ENCODE results near the gene NSMF.
"Not testable (repeated sequence)": the region's sequence is repeated elsewhere in the genome, so short reads cannot be mapped to it uniquely, and the experiment has no call there.

Gene NSMF

DNA sequence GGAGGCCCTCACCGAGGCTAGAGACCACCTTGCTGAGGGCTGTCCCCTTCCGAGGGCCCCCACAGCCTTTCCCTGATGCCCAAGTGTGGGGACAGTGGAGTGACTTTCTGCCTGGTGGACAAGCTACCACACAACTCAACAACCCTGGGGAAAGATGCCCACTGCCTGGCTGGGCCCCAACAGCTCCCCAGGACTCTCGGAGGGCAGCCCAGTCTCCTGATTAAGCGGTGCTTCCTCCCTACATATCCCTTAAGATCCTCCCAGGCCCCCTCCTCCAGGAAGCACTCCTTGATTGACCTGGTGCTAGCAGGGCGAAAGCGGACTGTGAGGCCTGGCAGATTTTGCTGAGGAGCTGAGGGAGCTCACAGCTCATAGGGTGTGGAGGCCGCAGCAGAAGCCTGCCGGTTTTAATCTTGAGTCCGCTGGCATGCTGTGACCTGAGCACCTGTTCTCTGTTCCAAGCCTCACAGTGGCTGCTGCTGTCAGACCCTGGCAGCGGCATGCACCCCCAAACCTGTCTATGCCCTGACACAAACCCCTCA lies 2.2 kb downstream of the NSMF start:
- no peak for DNase-seq

DNA sequence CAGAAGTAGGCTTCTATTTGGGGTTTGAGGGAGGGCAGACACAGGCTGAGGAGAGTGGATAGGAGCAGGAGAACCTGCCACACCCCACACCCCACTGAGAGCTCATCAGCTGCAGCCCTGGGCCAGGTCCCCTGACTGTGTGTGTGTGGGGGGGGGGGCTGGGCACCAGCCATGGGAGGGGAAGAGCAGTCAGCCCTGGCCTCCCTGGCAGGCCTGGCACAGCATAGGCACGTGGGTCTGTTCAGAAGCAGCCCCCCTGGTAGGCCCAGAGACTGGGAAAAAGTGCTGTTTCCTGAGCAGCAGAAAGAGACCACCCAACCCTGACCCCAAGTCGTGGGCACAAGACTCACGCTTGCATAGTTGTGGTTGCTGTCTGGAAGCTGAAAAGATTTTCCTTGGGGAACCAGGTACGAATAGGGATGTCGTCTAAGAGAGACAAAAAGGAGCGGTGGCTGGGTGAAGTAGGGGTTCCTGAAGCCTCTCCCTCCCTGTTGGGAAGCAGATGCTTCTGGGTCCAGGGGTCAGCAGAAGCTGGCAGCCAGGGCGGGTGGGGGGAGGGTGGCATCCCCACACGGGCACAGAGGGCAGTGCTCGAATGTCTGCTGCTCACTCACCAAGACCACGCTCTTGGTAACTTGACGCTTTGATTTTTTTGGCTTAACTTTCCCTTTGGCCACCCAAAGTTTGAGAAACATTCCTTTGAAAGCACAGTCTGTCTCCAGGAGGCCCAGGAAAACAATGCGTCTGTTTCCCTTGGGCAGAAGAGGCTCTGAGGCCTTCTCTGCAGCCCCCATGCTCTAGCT lies 2.9 kb downstream of the NSMF start:
- no peak for DNase-seq

DNA sequence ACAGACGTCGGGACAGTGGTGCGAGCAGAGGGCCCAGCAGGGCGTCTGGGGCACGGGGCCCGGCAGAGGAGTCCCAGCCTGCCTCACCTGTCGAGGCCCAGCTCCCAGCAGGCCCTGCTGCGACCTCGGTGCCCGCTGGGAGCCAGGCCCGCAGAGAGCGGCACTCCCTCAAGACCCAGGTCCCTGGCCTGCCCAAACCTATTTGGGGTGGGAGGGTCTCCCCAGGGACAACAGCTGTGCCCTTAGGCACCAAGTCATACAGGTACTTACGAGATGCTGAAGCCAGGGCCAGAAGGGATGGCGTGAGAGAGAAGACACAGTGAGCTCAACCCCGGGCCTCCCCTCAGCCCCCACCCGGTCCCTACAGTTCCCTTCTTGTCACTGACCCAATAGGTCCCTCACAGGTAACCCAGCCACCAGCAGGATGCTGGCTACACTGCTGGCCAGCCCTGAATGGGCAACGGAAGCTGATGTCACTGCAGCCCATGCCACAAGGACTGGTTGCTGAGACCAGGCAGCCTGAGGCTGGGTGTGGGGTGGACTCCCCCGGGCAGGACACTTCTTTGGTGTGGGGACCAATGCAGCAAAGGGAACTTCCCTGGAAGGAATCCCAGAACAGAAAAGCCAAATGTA lies 3.7 kb downstream of the NSMF start:
- no peak for DNase-seq

DNA sequence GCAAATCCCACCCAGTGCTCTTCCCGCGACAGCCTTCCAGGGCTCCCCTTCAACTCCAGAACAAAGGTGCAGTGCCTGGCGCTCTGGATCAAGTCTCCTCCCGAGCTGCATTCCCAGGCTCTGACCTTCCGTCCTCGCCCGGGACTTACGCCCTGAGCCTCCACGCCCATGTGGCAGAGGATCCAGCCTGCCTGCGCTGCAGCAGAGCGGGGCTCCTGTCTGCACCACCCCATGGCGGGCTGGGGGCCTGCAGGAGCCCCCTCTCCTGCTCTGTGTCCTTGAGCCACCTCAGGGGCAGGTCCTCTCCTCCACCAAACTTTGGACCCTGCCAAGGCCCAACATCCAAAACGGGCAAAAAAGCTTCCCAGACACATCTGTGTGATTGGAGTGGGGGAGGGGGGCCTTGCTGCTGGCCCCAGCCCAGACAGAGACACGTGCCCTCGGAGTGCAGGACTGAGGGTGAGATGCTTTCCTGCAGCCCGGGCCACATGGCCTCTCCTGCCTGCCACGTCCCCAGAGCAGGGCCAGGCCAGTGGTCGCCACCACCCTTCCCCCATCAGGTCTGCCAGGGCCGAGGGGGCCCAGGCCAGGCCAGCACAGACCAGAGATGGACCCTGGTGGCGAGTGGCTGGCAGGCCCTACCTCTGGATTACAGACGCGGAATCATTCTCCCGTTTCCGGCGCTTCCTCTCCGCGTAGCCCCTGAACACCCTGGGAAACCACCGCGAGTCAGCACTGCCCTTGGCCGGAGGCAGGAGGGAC lies 4.4 kb downstream of the NSMF start:
- no peak for DNase-seq

DNA sequence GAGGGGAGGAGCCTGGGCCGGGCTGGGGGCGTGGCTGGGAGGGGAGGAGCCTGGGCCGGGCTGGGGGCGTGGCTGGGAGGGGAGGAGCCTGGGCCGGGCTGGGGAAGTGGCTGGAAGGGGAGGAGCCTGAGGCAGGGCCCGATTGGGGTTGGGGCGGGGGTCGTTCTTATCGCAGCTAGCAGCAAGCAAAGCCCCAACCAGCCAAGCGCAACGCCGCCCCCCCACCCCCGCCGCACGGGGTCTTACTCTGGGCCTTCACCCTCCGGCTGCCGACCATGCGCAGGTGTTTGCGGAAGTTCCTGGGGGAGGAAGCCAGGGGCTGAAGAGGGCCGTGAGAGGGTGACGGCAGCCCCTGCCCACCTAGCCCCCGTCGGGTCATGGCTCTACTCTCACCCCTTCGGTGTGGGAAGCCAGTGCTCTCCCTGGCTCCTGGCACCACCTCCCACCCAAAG lies 5.0 kb downstream of the NSMF start:
- no peak for DNase-seq

DNA sequence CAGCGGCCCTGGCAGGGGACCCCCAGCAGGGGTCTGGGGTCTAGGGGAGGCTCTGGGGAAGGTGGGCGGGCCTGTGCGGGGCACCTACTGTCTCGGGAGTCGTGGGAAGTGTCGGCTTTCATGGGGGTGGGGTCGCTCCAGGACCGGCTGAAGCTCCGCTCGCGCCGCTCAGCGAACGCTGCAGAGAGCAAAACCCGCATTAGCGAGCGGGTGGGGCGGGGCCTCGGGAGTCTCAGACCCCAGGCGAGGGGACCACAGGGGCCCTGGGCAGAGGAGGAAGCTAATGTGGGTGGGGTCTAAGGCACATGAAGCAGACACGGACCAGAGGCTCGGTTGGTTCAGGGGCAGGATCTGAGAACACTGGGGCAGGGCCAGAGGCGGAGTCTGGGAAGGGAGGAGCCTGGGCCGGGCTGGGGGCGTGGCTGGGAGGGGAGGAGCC lies 5.5 kb downstream of the NSMF start:
- DNase-seq = no peak

DNA sequence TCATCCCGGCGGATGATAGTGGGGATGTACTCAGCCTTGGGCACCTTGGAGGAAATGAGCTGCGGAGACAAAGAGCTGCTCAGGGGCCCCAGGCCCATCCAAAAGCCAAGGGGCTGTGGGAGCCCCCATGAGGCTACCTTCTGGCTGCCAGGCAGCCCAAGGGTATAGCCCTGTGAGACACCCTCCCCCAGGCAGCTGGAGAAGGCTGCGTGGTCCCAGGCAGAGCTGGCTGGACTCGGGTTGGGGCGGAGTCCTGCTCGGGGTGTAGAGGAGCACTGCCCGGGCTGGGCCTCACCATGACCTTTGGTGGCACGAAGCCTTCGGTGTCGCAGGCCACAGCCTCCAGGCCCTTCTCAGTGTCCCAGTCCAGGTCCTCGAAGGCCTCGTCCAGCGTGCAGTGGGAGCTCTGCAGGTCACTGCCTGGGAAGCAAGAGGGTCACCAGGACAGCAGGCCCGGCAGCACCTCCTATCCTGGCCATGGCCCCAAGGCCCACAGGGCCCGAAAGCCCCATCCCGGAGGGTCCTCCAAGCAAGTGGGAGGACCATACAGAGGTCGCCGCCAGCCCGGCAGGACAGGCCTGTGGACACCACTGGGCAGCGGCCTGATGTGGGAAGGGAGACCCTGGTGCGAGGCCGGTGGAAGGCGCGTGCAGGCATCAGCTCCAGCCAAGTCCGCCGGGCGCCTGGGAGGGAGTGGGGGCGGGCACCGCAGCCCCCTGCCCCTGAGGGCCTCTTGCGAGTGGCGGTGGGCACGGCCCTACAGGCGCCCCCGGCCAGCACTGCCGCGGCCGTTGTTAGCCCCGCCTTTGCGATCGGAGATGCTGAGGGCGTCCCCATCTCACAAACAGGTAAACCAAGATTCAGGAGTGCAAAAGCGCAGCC lies 6.1 kb downstream of the NSMF start:
- DNase-seq = no peak

DNA sequence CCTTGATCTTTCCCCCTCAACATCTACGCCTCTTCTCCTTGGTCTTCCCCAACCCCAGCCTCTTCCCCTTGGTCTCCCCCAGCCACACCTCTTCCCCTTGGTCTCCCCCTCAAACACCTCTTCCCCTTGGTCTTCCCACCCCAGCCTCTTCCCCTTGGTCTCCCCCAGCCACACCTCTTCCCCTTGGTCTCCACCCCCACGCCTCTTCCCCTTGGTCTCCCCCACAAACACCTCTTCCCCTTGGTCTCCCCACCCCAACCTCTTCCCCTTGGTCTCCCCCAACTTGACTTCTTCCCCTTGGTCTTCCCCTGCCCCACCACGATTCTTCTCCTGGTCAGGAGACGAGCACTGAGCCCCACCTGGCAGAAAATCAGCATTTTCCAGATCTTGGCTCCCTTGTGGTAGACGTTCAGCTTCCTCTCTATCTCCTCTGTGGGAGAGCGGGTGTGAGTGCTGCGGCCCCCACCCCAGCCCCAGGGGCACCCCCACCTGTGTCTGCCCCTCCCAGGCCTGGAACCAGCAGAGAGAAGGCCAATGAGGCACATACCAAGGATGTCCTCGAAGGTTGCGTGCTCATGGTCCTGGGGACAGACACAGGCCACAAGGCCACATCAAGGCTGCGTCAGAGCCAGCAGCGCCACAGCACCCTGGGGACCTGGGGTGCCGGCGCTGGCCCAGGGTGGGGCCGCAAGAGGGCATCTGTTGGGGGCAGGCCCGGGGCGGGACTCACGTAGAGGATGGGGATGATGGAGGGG lies 7.0 kb downstream of the NSMF start:
- DNase-seq = no peak

DNA sequence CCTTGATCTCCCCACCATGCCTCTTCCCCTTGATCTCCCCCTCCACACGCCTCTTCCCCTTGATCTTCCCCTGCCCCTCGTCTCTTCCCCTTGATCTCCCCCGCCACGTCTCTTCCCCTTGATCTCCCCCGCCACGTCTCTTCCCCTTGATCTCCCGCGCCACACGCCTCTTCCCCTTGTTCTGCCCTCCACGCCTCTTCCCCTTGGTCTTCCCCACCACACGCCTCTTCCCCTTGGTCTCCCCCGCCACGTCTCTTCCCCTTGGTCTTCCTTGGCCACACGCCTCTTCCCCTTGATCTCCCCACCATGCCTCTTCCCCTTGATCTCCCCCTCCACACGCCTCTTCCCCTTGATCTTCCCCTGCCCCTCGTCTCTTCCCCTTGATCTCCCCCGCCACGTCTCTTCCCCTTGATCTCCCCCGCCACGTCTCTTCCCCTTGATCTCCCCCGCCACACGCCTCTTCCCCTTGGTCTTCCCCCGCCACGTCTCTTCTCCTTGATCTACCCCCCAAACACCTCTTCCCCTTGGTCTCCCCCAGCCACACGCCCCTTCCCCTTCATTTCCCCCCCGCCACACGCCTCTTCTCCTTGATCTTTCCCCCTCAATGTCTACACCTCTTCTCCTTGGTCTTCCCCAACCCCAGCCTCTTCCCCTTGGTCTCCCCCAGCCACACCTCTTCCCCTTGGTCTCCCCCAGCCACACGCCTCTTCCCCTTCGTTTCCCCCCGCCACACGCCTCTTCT lies 7.7 kb downstream of the NSMF start:
- not testable (repeated sequence) for DNase-seq

DNA sequence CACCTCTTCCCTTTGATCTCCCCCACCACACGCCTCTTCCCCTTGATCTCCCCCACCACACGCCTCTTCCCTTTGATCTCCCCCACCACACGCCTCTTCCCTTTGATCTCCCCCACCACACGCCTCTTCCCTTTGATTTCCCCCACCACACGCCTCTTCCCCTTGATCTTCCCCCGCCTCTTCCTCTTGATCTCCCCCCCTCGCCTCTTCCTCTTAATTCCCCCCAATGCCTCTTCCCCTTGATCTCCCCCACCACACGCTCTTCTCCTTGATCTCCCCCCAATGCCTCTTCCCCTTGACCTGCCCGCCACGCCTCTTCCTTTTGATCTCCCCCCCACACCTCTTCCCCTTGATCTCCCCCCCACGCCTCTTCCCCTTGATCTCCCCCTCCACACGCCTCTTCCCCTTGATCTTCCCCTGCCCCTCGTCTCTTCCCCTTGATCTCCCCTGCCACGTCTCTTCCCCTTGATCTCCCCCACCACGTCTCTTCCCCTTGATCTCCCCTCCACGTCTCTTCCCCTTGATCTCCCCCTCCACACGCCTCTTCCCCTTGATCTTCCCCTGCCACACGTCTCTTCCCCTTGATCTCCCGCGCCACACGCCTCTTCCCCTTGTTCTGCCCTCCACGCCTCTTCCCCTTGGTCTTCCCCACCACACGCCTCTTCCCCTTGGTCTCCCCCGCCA lies 8.5 kb downstream of the NSMF start:
- not testable (repeated sequence) for DNase-seq

DNA sequence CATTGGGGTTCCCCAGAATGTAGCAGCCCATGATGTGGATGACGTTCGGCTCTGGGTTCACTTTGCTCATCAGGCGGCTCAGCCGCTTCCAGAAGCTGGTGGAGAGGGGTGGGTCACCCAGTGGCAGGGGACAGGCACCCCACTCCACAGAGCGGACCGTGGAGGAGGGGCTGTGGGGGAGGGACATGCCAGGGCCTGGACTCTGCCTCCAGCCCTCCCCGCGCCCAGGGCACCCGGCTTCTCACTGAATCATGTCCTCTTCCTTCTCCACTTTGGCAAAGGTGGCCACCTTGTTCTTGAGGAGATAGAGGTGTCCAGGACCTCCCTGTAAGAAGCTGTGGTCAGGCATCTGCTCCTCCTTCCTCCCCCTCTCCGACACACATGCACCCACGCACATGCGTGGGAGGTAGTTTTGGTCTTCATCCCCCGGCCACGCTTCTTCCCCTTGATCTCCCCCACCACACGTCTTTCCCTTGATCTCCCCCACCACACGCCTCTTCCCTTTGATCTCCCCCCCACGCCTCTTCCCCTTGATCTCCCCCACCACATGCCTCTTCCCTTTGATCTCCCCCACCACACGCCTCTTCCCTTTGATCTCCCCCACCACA lies 9.1 kb downstream of the NSMF start:
- no peak for DNase-seq

DNA sequence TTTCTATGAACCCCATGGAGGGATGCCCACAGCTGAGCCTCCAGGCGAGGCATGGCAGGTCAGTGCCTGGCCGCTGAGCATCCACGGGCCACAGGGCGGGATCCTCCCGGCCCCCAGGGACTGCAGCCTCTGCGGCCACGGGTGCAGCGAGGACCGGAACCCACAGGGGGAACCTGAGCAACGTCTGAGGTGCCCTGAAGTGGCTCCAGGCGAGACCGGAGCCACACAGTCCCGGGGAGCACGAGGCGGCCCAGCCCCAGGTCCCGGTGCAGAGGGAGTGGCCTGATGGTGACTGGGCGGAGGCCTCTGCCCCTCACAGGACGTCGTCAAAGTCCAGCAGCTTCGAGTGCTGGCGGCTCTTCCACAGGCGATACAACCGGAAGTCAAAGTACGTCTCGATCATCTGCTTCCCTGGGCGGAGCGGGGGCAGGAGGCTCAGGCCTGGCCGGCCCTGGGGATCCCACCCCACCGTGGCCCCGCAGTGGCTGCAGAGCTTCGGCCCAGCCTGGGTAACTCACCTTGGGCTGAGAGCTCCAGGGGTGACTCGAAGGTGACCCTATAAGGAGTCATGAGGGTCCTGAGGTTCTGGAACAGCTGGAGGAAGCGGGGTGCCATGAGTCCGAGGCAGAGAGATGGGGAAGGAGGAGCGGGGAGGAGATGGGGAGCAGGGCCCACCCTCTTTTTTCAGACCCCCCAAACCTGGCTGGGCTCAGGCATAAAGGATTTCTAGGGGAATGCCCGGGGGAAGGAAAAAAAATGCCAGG lies 9.9 kb downstream of the NSMF start:
- DNase-seq = no peak

DNA sequence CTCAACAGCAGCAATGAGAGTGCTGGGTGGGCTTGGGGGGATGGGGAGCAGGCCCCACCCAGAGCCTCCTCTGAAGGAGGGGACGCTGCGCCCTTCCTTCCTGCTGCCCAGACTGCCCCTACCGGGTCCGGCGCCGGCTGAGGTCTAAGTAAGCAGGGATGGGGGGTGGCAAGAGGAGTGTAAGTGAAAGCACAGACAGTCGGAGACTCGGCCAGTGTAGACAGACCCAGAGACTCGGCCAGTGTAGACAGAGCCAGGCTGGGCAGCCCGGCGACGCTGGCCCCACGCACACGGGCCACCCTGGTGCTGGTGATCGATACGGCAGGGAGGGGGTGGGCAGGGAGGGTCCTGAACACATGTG lies 10.6 kb downstream of the NSMF start:
- no peak for DNase-seq

DNA sequence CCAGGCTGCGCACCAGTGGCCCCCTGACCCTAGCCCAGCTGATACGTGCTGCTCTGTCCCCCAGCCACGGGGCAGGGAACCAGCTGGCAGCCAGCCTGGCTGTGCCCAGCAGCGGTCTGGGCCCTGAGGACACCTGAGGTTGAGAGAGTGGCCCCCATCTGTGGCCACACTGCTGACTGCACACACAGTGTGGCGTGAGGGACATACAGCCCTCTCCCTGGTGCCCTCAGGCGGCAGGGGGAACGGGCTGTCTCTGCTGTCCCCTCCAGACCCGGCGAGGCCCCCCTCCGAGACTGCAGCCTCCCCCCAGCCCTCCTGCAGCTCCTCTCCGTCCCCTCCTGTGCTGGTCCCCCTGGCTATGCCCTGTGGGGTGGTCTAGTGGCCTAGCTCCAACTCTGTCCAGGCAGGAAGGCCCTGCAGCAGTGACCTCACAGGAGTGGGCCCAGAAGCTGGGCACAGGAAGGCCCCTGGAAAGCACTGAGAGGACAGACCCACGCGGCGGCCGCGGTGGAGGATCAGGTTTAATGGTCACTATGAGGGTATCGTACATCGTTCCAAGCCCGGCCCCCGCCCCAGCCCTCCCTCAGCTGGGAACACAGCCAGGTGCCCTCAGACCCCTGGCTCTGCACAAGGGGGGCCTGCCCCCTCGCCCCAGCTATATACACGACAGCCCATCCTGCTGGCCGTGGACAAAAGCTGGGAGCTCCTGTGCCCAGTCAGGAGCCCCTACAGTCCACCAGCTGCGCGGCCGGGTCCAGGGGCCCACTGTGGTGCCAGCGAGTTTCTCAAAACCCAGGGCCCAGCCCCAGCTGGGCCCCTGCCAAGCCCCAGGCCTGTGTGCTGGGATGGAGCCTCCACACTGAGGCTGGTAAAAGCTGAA lies 11.2 kb downstream of the NSMF start:
- no peak for DNase-seq

DNA sequence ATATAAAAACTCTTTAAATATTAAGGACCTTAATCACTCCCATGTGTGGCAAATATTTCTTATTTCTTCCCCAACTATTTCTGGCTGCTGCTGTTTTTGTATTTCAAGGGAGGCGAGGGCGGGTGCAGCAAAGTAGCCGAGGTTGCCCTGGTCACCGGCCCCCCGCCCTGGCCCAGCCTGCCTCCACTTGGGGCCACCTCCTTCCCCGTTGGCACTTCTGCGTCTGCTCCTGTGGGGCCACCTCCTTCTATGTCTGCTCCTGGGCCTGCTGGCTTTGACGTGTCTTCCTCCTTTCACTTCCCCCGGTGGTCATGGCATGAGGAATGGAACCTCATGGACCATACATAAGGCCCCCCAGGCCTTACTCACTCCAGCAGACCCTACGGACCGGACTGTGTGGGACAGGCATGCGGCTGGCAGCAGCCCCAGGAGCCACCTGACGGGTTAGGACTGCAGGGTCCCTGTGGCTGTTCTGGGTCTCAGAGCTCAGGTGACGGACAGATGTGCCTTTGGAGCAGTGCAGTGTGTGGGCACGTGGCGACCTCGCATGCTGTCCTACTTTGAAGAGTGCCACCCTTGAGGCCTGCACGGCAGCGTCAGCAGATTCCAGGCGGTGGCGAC lies 12.2 kb downstream of the NSMF start:
- no peak for DNase-seq

DNA sequence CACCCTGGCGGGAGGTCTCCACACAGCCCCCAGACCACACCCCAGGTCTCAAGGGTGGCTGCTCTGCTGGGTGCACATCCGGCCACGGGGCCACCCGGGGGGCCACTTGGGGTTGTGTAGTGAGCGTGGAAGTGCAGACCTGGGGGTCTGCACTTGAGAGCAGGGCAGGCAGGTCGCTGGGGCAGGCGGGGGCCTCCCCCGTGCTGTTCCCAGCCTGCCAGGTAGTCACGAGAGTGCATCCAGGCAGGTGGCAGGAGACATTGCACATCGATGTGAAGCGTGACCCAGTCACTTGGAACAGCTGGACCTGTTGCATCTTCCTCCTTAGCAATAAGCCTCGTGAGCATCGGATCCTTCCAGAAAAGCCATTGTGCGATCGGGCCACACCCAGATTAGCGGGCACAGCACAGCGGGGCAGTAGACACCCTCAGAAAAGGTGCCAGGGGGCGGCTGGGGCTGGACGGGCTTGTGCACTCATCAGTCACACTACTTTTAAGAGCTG lies 13.2 kb downstream of the NSMF start:
- DNase-seq = no peak

DNA sequence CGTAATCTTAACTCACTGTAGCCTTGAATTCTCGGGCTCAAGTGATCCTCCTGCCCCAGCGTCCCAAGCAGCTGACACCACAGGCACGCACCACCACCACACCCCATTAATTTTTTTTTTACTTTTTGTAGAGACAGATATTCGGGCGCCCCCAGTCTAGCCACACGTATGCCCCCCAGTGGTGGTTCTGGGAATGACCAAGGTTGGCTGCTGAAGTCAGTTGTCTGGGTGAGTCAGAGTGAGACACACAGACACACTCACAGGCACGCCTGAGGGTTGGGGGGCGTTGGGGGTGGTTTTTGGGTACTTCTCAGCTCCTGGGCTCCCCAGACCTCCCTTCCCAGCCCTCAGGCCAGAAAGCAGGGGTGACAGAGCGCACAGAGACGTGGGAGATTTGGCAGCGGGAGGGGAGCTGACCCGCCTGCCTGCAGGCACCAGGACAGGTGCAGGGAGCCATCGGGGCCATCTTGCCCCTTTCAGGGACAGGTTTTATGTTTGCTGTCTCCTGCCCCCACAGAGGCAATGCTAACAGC lies 13.8 kb downstream of the NSMF start:
- DNase-seq = peak; percentile 38
